GM18870 (cell line): ENCODE data around the gene DNAH9.

Source experiments
- ATAC-seq: cut with Tn5 transposase; IDR thresholded peaks from one replicate; pipeline ENCODE4 v1.9.1; 2021; ENCODE audit warnings: moderate library complexity; ENCODE audit not compliant: unreplicated experiment

Gene DNAH9

GRCh38 chr17:11598274-11599221 is at the start of gene DNAH9:
TSS of gene DNAH9 (plus strand) at chr17:11598470. CDS start at chr17:11598499, 29 bp downstream.
- ATAC-seq, result no peak

- no peak for ATAC-seq
These were observed 47.8 kb upstream of the DNAH9 start for GRCh38 chr17:11550431-11550830.

- ATAC-seq, result no peak
These were observed 46.8 kb upstream of the DNAH9 start for GRCh38 chr17:11551442-11551841.

- no peak for ATAC-seq
These were observed 45.1 kb upstream of the DNAH9 start for GRCh38 chr17:11553135-11553534.

- ATAC-seq, result no peak
These were observed 44.2 kb upstream of the DNAH9 start for GRCh38 chr17:11554042-11554441.

GRCh38 chr17:11554542-11554941 is 43.7 kb upstream of the DNAH9 start:
- ATAC-seq, result no peak

- ATAC-seq, result no peak
These were observed 42.7 kb upstream of the DNAH9 start for GRCh38 chr17:11555530-11555929.

GRCh38 chr17:11557727-11558452 is 40.4 kb upstream of the DNAH9 start:
- no peak for ATAC-seq

- ATAC-seq, result no peak
These were observed 39.5 kb upstream of the DNAH9 start for GRCh38 chr17:11558681-11559234.

GRCh38 chr17:11559601-11560000 is 38.7 kb upstream of the DNAH9 start:
- ATAC-seq, result no peak

GRCh38 chr17:11561281-11561680 is 37.0 kb upstream of the DNAH9 start:
- no peak for ATAC-seq

GRCh38 chr17:11561702-11562101 is 36.6 kb upstream of the DNAH9 start:
- ATAC-seq, result no peak

- no peak for ATAC-seq
These were observed 33.5 kb upstream of the DNAH9 start for GRCh38 chr17:11564589-11565380.

GRCh38 chr17:11565591-11565990 is 32.7 kb upstream of the DNAH9 start:
- ATAC-seq, result no peak

- no peak for ATAC-seq
These were observed 19.3 kb upstream of the DNAH9 start for GRCh38 chr17:11578998-11579397.

GRCh38 chr17:11580677-11581076 is 17.6 kb upstream of the DNAH9 start:
- no peak for ATAC-seq

GRCh38 chr17:11582217-11582616 is 16.1 kb upstream of the DNAH9 start:
- ATAC-seq, result no peak

- no peak for ATAC-seq
These were observed 14.8 kb upstream of the DNAH9 start for GRCh38 chr17:11583306-11583992.

- no peak for ATAC-seq
These were observed 8.6 kb upstream of the DNAH9 start for GRCh38 chr17:11589716-11590115.

- no peak for ATAC-seq
These were observed 3.4 kb downstream of the DNAH9 start for GRCh38 chr17:11601661-11602060.
